T1000 (cell line): ENCODE measurements around the gene FANCI.

ENCODE experiments used
- DNase-seq: peaks from one replicate; lab custom pipeline; 2025; ENCODE audit warnings: mixed read lengths; lab: John Stamatoyannopoulos, UW

FANCI gene

DNA sequence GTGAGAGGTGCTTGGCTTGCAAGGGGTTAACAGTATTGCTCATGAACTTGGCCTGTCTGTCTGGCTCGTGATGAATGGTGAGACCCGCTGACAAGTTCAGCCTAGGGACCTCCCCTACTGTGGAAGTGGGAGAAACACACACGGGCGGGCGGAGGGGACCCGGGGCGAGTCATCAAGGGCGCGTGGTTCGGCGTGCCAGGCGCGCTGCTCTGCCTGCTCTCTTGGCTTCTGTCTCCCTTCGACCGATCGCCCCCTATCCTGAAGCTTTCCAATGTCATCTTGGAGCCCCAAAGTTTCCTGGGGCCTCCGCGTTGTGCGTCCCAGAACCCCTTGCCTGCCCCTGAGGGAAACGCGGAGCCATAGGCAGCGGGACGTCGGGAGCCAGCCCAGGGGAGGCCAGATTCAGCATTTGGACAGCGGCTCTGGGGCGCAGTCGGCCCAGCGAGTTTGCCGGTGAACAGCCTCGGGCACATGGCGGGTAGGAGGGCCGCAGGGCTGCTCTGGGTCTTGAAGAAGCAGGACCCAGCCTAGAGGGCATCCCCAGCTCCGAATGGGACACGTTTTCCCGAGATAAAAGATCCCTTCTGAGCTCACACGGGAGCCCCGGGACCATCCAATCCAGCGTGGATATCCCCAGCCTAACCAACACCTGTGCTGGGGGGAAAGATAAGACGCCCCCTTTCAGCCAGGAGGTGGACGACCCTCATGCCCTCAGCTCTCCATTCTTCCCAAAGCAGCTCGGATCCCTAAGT is 117.8 kb downstream of the FANCI start:
- peak; percentile 34 for DNase-seq

DNA sequence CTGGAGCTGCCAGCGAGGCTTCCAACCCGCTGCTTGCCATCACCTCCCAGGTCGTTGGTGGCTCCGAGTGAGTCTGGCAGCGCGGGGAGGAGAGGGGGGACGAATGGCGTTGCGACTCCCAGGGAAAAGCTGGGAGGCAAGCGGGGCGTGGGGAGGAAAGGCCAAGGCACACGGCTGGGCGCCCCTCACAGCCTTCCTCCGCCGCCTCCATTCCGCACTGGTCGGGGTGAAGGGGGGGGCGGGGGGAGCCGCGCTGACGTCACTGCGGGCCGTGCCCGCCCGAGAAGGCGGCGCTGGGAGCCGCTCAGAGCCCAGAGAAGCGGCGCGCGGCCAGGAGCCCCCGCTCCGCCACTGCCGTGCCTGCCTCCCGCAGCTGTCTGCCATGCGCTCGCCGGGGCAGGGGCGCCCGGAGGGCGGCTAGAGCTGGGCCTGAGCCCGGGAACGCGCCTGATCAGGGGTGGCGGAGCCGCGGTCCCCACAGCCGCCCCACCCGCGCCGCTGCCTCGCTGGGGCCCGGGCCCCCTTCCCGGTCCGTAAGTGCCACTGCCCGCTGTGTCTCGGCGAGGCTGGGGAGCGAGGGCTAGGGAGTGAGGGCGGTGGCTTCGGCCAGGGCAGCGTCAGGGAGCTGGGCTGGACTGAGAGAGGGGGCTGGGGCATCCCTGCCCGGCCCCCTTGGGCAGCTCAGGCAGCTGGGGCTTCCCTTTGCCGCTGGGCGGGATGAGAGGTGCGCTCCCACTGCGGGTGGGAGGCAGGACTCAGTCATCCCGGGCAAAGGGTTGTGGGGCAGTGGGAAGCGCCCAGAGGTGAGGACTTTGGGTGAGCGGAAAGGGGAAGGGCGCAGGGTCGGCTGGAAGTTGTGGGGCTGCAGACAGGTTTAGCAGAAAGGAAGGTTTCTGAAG is 118.7 kb downstream of the FANCI start:
- no peak for DNase-seq

DNA sequence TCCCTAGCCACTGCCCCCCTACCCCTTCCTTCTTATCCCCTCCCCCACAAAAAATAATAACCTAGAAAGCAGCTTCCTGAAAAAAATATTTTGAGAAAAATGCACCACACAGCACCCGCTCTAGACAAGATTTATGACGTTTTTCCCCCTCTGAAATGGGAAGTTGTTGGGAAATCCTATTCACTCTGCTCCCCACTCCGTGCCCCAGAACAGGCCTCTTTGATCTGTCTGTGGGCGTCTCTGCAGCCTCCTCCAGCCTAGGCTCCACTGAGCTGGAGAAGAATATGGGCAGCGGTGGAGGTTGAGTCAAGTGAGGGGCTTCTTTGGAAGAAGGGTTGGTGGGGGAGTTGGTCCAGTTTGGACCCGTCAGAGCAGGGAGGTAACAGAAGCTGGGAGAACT is 119.4 kb downstream of the FANCI start:
- no peak for DNase-seq

DNA sequence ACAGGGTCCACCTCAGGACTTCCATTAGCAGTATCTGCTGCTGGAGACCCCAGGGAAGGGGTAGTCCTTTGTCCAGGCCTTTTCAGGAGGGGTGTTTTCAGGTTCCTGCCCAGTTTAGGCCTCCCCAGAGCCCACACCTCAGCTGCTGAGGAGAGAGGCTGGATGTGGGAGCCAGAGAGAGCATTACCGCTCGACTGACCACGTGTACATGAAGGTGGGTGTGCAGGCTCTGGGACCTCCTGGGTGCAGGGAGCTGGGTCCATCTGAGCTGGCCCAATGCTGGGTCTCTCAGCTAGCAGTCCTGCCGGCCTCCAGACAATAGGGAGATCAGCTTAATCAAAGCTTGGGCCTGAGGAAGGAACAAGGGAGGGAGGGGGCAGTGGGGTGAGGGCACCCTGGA is 120.0 kb downstream of the FANCI start:
- no peak for DNase-seq

DNA sequence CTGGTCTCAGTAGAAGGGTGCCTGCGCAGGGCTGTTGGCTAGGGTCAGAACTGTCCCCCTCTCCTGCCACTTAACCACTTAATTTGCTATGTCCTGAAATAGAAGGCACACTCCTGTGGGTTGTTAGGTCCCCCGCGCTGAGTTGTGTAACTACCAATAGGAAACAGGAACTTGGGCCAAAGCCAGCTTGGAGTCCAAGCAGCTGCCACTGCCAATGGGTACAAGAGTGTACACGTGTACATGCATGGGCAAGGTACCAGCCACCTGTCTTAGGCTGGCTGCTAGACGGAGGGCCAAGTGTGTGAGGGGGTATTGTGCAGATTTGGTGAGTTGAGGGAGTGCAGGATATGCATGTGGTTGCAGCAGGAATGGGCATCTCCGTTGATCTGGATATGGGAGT is 120.6 kb downstream of the FANCI start:
- no peak for DNase-seq

DNA sequence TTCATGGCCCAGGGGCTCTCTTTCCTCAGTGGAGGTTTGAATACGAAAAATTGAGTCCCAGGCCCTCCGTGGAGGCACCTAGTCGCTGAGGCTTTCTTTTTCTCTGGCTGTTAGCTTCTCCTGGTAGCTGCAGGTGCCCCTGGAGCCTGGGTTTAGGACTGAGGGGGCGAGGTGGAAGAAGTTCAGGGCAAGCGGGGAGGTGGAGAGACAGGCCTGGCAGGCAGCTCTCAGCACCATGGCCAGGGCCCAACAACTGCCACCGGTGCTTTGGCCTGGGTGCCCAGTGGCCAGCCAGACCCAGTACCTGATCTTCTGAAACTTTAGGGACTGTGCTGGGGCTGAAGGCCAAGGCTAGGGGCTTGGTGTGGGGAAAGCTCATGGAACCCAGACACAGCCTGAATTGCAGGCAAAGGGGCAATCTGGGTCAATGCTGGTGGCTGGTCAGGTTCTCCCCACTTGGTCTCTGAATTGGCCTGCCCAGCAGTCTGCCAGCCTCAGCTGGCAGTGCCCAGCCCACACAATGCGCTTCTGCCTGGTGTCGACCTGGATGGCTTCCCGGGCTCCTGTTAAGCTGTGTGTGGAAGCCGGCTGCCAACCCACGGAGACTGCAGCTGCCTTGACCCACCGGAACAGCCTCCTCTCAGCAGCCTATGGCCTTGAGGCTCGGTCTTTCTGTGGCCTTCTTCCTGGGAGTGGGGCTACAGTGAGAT is 121.1 kb downstream of the FANCI start:
- no peak for DNase-seq

DNA sequence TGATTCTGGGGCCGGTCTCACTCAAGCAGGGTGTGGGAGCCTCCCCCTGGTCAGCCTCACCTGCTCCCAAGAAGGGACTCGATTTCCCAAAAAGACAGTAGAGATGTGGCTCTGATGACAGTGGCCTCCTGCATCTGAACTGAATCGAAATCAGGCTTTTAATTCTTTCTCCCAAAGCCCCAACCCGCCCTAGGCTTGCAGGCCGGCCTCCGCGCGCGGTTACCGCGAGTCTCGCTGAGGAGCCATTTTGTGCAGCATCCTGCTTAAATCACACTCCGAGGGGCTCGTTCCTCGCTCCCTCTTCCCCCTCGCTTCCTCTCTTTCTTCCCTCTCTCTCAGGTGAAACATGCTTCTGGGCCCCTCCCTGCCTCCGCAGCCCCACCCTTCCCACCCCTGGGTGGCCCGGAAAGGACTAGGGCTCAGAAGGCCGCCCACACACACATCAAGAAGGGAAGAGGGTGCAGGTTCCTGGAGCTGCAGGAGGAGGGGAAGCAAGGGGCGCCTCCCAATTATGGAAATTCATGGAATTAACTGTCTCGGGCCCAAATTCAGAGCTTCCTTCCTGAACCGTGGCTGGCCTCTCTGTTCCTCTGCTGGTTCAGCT is 121.8 kb downstream of the FANCI start:
- DNase-seq = no peak
